HG03432 (cell line): ENCODE measurements around the gene OCSTAMP.

Source experiments
- ATAC-seq: cut with Tn5 transposase; IDR thresholded peaks from one replicate; pipeline ENCODE4 v1.9.1; 2021; ENCODE audit warnings: mild to moderate bottlenecking, moderate library complexity; ENCODE audit not compliant: unreplicated experiment

OCSTAMP gene

DNA sequence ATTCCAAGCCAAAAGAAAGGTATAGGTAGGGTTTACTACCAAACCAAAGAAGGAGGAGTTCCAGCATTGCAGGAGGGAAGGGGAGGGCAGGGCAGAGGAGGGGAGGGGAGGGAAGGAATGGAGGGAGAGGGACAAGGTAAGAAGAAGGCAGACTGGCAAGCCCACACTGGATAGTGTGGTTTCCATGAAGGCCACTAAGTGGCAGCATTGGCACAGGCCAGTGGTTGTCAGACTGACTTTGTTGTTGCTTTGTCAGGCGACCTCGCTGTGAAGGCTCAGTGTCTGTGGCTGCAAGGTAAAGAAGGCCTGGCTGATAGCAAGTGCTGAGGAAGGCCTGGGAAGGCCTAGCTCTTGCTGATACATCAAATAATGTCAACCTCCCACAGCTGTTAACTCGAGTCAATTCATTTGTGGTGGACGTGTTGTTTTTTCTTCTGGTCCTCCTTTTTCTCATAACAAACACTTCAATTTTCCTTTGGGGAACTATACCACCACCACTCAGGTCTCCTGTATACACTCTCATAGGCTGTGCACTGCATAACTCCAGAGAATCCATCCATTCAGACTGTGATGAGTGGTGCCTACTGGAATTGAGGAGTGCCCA is 29.4 kb downstream of the OCSTAMP start:
- no peak for ATAC-seq

DNA sequence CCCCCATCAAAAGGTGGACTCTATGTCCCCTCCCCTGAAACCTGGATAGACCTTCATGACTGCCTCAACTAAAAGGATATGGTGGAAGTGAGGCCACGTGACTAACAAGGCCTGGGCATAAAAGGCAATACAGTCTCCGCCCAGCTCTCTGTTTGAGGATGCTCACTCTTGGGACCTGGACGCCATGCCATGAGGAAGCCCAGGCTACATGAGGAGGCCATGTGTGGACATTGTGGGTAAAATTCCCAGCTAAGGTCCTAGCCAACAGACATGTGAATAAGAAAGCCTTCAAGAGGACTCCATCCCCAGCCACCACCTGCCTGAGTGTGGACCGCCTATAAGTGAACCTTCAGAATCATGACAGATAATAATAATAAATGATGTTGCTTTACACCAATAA is 29.9 kb downstream of the OCSTAMP start:
- ATAC-seq, result no peak

GRCh38 chr20:46519471-46520068 is 30.9 kb downstream of the OCSTAMP start:
- no peak for ATAC-seq

DNA sequence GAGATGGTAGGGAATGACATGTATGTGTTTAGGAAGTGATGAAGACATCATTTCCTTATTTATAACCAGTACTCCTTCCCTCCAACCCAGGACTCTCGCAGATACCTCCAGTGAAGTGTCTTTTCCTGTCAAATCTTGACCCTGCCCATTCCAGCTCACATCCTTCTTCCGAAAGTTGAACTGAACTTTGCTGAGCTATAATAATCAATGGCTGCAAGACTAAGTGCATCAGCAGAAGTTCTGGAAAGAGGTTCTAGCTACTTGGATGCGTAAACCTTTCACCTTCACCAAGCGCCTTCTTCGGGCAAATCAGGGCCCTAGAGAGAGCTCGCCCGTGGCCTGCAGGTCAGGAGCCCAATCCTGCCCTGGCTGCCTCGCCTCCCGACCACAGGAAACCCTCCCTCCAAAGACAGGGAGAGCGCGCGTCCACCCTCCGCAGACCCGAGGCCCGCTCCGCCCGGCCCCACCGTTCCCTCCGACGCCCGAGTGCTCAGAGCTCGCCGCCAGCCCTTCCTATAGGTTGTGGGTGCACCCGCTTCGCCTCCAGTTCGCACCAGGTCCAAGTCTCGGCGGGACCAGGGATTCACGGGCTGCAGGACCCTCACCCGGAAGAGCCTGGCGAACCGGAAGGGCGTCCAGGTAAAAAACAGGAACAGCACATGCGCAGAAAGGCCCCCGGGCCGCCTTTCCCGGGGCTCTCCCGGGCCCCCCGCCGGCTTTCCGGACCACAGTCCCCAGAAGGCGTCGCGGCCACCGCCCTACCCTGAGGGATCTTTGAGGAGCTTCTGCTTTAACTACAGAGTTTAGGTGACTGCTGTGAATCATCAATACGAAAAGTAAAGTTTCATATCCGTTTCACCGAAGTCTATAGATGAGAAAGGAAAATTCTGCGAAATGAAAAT is 37.3 kb downstream of the OCSTAMP start, which contains the start of gene ZNF334:
Gene ZNF334, minus strand, starts transcription at position 617 of the 902 bp plus-strand sequence. CDS start 1,457 bp downstream, outside the sequence.
- no peak for ATAC-seq

DNA sequence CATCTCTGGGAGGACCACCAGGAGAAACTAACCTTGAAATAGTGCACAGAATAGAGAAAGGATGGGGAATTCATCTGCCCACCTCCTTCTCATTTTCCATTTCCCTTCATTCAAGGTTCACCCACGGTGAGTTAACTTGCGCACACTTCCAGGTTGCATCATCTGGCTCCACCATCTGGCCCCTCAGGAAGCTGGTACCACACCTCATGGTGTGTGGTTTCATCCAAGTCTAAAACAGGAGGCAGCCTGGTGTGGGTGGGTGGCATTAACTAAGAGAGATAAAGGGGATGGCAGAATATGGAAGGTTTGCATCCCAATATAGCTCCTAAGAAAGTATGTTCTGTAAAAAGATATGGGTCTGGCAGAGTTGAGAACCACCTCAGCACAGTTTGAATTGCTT is 40.9 kb downstream of the OCSTAMP start:
- no peak for ATAC-seq

GRCh38 chr20:46507760-46508407 is 42.6 kb downstream of the OCSTAMP start:
- no peak for ATAC-seq

DNA sequence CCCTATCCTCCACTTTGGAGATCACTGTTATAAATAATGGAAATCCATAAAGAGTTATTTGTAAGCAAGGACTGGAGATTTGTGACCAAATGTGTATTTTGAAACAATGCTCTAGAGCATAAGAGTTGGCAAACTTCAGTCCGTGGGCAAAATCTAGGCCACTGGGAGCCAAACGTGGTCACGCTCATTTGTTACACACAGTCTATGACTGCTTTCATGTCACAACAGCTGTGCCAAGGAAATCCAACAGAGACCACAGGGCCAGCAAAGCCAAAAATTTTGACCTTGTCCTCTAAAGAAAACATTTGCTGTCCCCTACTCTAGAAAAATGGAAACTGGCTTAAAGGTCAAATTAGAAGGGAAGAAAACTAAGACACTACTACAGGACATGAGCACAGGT is 44.9 kb downstream of the OCSTAMP start:
- ATAC-seq, result no peak

DNA sequence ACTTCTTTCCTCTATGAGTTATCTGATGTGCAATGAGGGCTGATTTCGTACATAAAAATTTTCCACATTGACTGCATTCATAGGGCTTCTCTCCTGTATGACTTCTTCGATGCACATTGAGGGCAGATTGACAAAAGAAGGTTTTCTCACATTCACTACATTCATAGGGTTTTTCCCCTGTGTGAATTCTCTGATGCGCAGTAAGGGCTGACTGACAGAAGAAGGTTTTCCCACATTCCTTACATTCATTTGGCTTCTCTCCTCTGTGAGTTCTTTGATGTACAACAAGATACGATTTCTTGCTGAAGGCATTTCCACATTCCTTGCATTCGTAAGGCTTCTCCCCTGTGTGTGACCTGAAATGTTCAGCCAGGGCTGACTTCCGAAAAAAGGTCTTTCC is 48.5 kb downstream of the OCSTAMP start:
- no peak for ATAC-seq

DNA sequence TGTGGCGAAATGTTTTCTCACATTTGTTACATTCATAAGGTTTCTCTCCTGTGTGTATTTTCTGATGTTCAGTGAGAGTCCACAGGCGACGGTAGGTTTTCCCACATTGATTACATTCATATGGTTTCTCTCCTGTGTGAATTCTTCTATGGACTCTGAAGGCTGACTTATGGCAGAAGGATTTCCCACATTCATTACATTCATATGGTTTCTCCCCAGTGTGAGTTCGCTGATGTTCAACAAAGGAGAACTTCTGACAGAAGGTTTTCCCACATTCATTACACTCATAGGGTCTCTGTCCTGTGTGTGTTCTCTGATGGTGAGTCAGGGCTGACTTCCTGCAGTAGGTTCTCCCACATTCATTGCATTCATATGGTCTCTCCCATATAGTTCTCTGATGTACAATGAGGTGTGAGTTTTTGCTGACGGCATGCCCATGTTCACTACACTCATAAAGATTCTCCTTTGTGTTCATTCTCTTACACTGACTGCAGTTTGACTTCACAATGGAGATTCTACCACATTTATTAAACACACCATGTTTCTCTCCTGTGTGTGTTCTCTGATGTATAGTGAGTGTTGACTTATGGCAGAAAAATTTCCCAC is 49.0 kb downstream of the OCSTAMP start:
- no peak for ATAC-seq

- no peak for ATAC-seq
These were observed 56.4 kb downstream of the OCSTAMP start for GRCh38 chr20:46494077-46494476.

GRCh38 chr20:46491354-46491753 is 59.1 kb downstream of the OCSTAMP start:
- ATAC-seq, result no peak
